H9 (cell line): ENCODE data around the gene ZNF609. TPM values are rescaled to one million over a fixed set of nuclear protein-coding genes. Genes with fewer than 3 reads are reported as not detected.

Experiments
- DNase-seq: peaks from one replicate; pipeline ENCODE4 v3.0.0-alpha.2; 2017
- H2AFZ ChIP-seq: one replicate; pipeline ENCODE4 v1.6.1; 2013; ENCODE audit warnings: mild to moderate bottlenecking, low read length, control low read depth, moderate library complexity
- H2AK5ac ChIP-seq: 2 replicates; pipeline ENCODE4 v1.6.1; 2013; ENCODE audit warnings: low read length, control low read depth, mixed read lengths; ENCODE audit not compliant: insufficient read length
- H2BK120ac ChIP-seq: one replicate; pipeline ENCODE4 v1.6.1; 2013; ENCODE audit warnings: low read depth, mild to moderate bottlenecking, low read length, control low read depth, inconsistent platforms; ENCODE audit not compliant: poor library complexity, severe bottlenecking
- H2BK12ac ChIP-seq: 2 replicates; pipeline ENCODE4 v1.6.1; 2013; ENCODE audit warnings: low read length, control low read depth, mixed read lengths, low read depth; ENCODE audit not compliant: insufficient read length
- H2BK15ac ChIP-seq: 2 replicates; pipeline ENCODE4 v1.6.1; 2013; ENCODE audit warnings: low read depth, low read length, control low read depth
- H2BK20ac ChIP-seq: one replicate; pipeline ENCODE4 v1.6.1; 2013; ENCODE audit warnings: low read depth, mild to moderate bottlenecking, low read length, control low read depth, inconsistent platforms; ENCODE audit not compliant: poor library complexity, severe bottlenecking
- H2BK5ac ChIP-seq: 2 replicates; pipeline ENCODE4 v1.6.1; 2013; ENCODE audit warnings: low read length, control low read depth, mixed read lengths; ENCODE audit not compliant: insufficient read length
- H3K14ac ChIP-seq: 2 replicates; pipeline ENCODE4 v1.6.1; 2013; ENCODE audit warnings: low read length, control low read depth; ENCODE audit not compliant: insufficient read depth
- H3K18ac ChIP-seq: 2 replicates; pipeline ENCODE4 v1.6.1; 2013; ENCODE audit warnings: low read depth, mild to moderate bottlenecking, mixed read lengths, low read length, control low read depth; ENCODE audit not compliant: insufficient read length
- H3K23ac ChIP-seq: 2 replicates; pipeline ENCODE4 v1.6.1; 2013; ENCODE audit warnings: low read length, control low read depth, mixed read lengths, low read depth; ENCODE audit not compliant: insufficient read length
- H3K23me2 ChIP-seq: 2 replicates; pipeline ENCODE4 v1.6.1; 2013; ENCODE audit warnings: low read depth, mild to moderate bottlenecking, mixed read lengths, low read length, control low read depth; ENCODE audit not compliant: insufficient read length, poor library complexity, severe bottlenecking
- H3K27ac ChIP-seq: 2 replicates; pipeline ENCODE4 v1.5.1; 2013; ENCODE audit warnings: low read length, control low read depth, mixed read lengths, low read depth; ENCODE audit not compliant: insufficient read length
- H3K27me3 ChIP-seq: 2 replicates; pipeline ENCODE4 v1.6.1; 2013; ENCODE audit warnings: low read length, control low read depth, inconsistent platforms; ENCODE audit not compliant: insufficient read depth
- H3K4ac ChIP-seq: 2 replicates; pipeline ENCODE4 v1.6.1; 2013; ENCODE audit warnings: low read depth, mild to moderate bottlenecking, control low read depth, inconsistent platforms, low read length, moderate library complexity
- H3K4me1 ChIP-seq: 2 replicates; pipeline ENCODE4 v1.6.1; 2013; ENCODE audit warnings: low read length, control low read depth, inconsistent platforms; ENCODE audit not compliant: insufficient read depth
- H3K4me2 ChIP-seq: 2 replicates; pipeline ENCODE4 v1.6.1; 2013; ENCODE audit warnings: low read length, control low read depth, mixed read lengths; ENCODE audit not compliant: insufficient read length, insufficient read depth
- H3K56ac ChIP-seq: 2 replicates; pipeline ENCODE4 v1.6.1; 2013; ENCODE audit warnings: low read depth, mild to moderate bottlenecking, mixed read lengths, low read length, control low read depth; ENCODE audit not compliant: insufficient read length
- H3K79me1 ChIP-seq: 2 replicates; pipeline ENCODE4 v1.6.1; 2013; ENCODE audit warnings: low read depth, mild to moderate bottlenecking, moderate library complexity, low read length, control low read depth, inconsistent platforms; ENCODE audit not compliant: insufficient read depth, poor library complexity, severe bottlenecking
- H3K79me2 ChIP-seq: 2 replicates; pipeline ENCODE4 v1.6.1; 2013; ENCODE audit warnings: low read length, control low read depth, inconsistent platforms; ENCODE audit not compliant: insufficient read depth
- H3K9ac ChIP-seq: 2 replicates; pipeline ENCODE4 v1.6.1; 2013; ENCODE audit warnings: low read length, control low read depth, mixed read lengths; ENCODE audit not compliant: insufficient read length; ENCODE audit errors: extremely low read depth
- H3K9me3 ChIP-seq: one replicate; pipeline ENCODE4 v1.6.1; 2013; ENCODE audit warnings: low read depth, low read length, inconsistent platforms; ENCODE audit not compliant: control insufficient read depth
- H3T11ph ChIP-seq: one replicate; pipeline ENCODE4 v1.6.1; 2013; ENCODE audit warnings: mild to moderate bottlenecking, low read length, control low read depth, inconsistent platforms
- H4K20me1 ChIP-seq: one replicate; pipeline ENCODE4 v1.6.1; 2013; ENCODE audit not compliant: control insufficient read depth, insufficient read length, insufficient read depth
- H4K5ac ChIP-seq: 2 replicates; pipeline ENCODE4 v1.6.1; 2013; ENCODE audit warnings: low read depth, mild to moderate bottlenecking, mixed read lengths, low read length, control low read depth; ENCODE audit not compliant: insufficient read length
- H4K8ac ChIP-seq: replicated peaks from 2 replicates; pipeline ENCODE4 v1.6.1; 2013; ENCODE audit warnings: low read length, control low read depth, mixed read lengths, low read depth; ENCODE audit not compliant: insufficient read length
- H4K91ac ChIP-seq: 2 replicates; pipeline ENCODE4 v1.6.1; 2013; ENCODE audit warnings: low read depth, mild to moderate bottlenecking, moderate library complexity, mixed read lengths, low read length, control low read depth; ENCODE audit not compliant: insufficient read length
- H3K27ac Mint-ChIP-seq, 3 experiments: 2 replicates in 2 of 3; 3 replicates in 1 of 3; pipeline ENCODE4 v1.8.0; 2020 to 2021; ENCODE audit warnings: mixed read lengths in 3 of 3, mild to moderate bottlenecking in 1 of 3, moderate library complexity in 1 of 3
- H3K27me3 Mint-ChIP-seq: 2 replicates; pipeline ENCODE4 v1.8.0; 2021; ENCODE audit warnings: low read depth, mild to moderate bottlenecking, moderate library complexity, mixed read lengths
- H3K36me3 Mint-ChIP-seq, 3 experiments: 2 replicates in 2 of 3; 3 replicates in 1 of 3; pipeline ENCODE4 v1.8.0; 2020 to 2021; ENCODE audit warnings: low read depth in 3 of 3, mixed read lengths in 3 of 3; ENCODE audit not compliant: insufficient read depth in 1 of 3
- H3K4me1 Mint-ChIP-seq, 2 experiments: 2 replicates each; pipeline ENCODE4 v1.8.0; 2020; ENCODE audit warnings: mixed read lengths in 2 of 2
- H3K4me3 Mint-ChIP-seq, 2 experiments: 2 replicates in 1 of 2; 3 replicates in 1 of 2; pipeline ENCODE4 v1.8.0; 2020 to 2021; ENCODE audit warnings: mild to moderate bottlenecking in 2 of 2, mixed read lengths in 2 of 2, moderate library complexity in 1 of 2
- H3K9me3 Mint-ChIP-seq, 2 experiments: 2 replicates in 1 of 2; 3 replicates in 1 of 2; pipeline ENCODE4 v1.8.0; 2020; ENCODE audit warnings: mild to moderate bottlenecking in 2 of 2, mixed read lengths in 2 of 2, moderate library complexity in 1 of 2
- CTCF ChIP-seq: fragments of 200-600 bp; sonication (generic); conservative IDR thresholded peaks from 3 replicates; pipeline ENCODE4 v1.8.0; 2021; ENCODE audit warnings: antibody characterized with exemption, mild to moderate bottlenecking
- WGBS: extraction: QIAGEN DNeasy Blood & Tissue Kit; methylation state at CpG from one replicate; pipeline ENCODE4 v1.1.7; 2013; ENCODE audit warnings: missing lambda C conversion rate, low lambda C conversion rate, mixed read lengths; ENCODE audit not compliant: insufficient read length; ENCODE audit errors: extremely low coverage; 5-methylcytosine and 5-hydroxymethylcytosine counted together
- total RNA-seq: library from RNA; stranded (reverse); gene quantifications from 2 replicates; pipeline ENCODE4 v1.2.1, GENCODE V29; 2021

Gene ZNF609
- total RNA-seq, 1 experiment from 2014 or later: 45.3 TPM

DNA sequence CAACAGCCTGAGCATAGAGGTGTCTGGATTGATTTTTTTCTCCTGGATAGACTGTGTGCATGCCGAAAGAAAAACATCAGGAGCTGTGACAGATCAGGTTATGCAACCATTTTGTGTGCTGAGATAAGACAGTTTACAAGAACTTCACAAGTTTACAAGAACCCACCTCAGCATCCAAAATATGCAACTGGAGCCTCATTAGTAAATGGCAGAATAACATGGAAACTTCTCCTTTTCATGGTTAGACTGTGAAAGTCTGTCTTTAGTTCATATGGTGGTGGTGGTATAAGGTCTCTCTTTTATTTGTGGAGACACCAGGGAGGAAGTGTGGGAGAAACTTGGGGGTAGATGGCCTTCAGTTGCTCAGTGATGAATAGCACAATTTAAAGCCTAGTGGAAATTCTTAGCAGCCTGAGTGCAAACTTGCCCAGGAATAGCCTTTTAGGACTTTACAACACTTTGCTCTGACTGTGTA lies 3.7 kb upstream of the ZNF609 start:
- Histone ChIP-seq H4K91ac (no peak overlapping the region), H2AFZ (no peak overlapping the region), H2BK5ac (no peak overlapping the region), H3K9me3 (no peaks in the 10 kb centered on the region), H4K5ac (no peak overlapping the region), H3K56ac (no peak overlapping the region), H3K23ac (no peak overlapping the region), H3K27me3 (no peaks in the 10 kb centered on the region), H3K79me1 (no peaks in the 10 kb centered on the region), H2BK20ac (no peak overlapping the region), H3K79me2 (peaks cover under 1% of the 10 kb centered on the region; the same call in 1 of the 2 replicates), H2BK12ac (no peak overlapping the region), H2AK5ac (no peak overlapping the region), H3K23me2 (peaks cover 6% of the 10 kb centered on the region), H3K4me2 (no peak overlapping the region), H2BK120ac (no peak overlapping the region), H3K27ac (no peak overlapping the region), H3K4me1 (peaks cover 3% of the 10 kb centered on the region; the same call in 1 of the 2 replicates), H4K8ac (no peak overlapping the region), H3T11ph (no peak overlapping the region), H3K18ac (no peak overlapping the region), H3K4ac (no peak overlapping the region), H4K20me1 (no peaks in the 10 kb centered on the region), H3K14ac (no peak overlapping the region), H3K9ac (no peak overlapping the region), H2BK15ac (no peak overlapping the region)
- DNase-seq: no peak
- no peak overlapping the region for H3K4me3 Mint-ChIP-seq
- no peak for TF ChIP-seq CTCF
- H3K27ac Mint-ChIP-seq: no peak overlapping the region
- no CpG with 5 or more reads among the region's 1 CpG for WGBS
- peaks cover 0 to 5% (median 4%) of the 10 kb centered on the region in 3 experiments; a peak in 3 of 7 replicates for H3K36me3 Mint-ChIP-seq
- H3K4me1 Mint-ChIP-seq: peaks cover 33 to 37% of the 10 kb centered on the region in 2 experiments
- no peaks in the 10 kb centered on the region for H3K27me3 Mint-ChIP-seq
- H3K9me3 Mint-ChIP-seq: no peaks in the 10 kb centered on the region
